ENCODE data around the gene ACTR1A. TPM values are rescaled to one million over a fixed set of nuclear protein-coding genes. Genes with fewer than 3 reads are reported as not detected.
A peak's percentile ranks its signal among the peaks of the same experiment; 100 is the strongest.

Gene ACTR1A
- total RNA-seq: 100 to 1,000 TPM in 1 of 5 donors, 10 to 100 TPM in 4; 46.9 to 277 (median 64.3) TPM
- 10 to 100 TPM; 41.5 to 60.7 (median 43.9) TPM for polyA plus RNA-seq
- long read RNA-seq, donor 1, transcript ACTR1A-201 (11 exons, 2,829 nt): major isoform, 5 of 10 reads
- long read RNA-seq, donor 1, partial matches to known transcripts: 5 of 10 reads
- long read RNA-seq, donor 1, other reads (novel, unspliced or antisense): 0 of 10 reads
- long read RNA-seq, donor 2, partial matches to known transcripts: 7 of 11 reads
- long read RNA-seq, donor 2, other reads (novel, unspliced or antisense): 0 of 11 reads
- long read RNA-seq, donor 3, transcript ACTR1A-201 (11 exons, 2,829 nt): major isoform, 5 of 6 reads
- long read RNA-seq, donor 3, partial matches to known transcripts: 0 of 6 reads
- long read RNA-seq, donor 3, other reads (novel, unspliced or antisense): 0 of 6 reads
- long read RNA-seq, donor 4, partial matches to known transcripts: 0 of 1 reads
- long read RNA-seq, donor 4, other reads (novel, unspliced or antisense): 0 of 1 reads
- long read RNA-seq, donor 5, transcript ACTR1A-201 (11 exons, 2,829 nt): major isoform, 12 of 12 reads
- long read RNA-seq, donor 5, partial matches to known transcripts: 0 of 12 reads
- long read RNA-seq, donor 5, other reads (novel, unspliced or antisense): 0 of 12 reads
- long read RNA-seq, donor 6, transcript ACTR1A-201 (11 exons, 2,829 nt): major isoform, 15 of 30 reads
- long read RNA-seq, donor 6, partial matches to known transcripts: 14 of 30 reads
- long read RNA-seq, donor 6, other reads (novel, unspliced or antisense): 0 of 30 reads
- long read RNA-seq, donor 7, transcript ACTR1A-201 (11 exons, 2,829 nt): major isoform, 18 of 19 reads
- long read RNA-seq, donor 7, partial matches to known transcripts: 0 of 19 reads
- long read RNA-seq, donor 7, other reads (novel, unspliced or antisense): 0 of 19 reads
- long read RNA-seq, donor 8, transcript ACTR1A-201 (11 exons, 2,829 nt): major isoform, 7 of 21 reads
- long read RNA-seq, donor 8, partial matches to known transcripts: 13 of 21 reads
- long read RNA-seq, donor 8, other reads (novel, unspliced or antisense): 0 of 21 reads
- long read RNA-seq, donor 9, transcript ACTR1A-201 (11 exons, 2,829 nt): major isoform, 10 of 16 reads
- long read RNA-seq, donor 9, partial matches to known transcripts: 6 of 16 reads
- long read RNA-seq, donor 9, other reads (novel, unspliced or antisense): 0 of 16 reads
- long read RNA-seq, donor 10, transcript ACTR1A-201 (11 exons, 2,829 nt): major isoform, 5 of 5 reads
- long read RNA-seq, donor 10, partial matches to known transcripts: 0 of 5 reads
- long read RNA-seq, donor 10, other reads (novel, unspliced or antisense): 0 of 5 reads

DNA sequence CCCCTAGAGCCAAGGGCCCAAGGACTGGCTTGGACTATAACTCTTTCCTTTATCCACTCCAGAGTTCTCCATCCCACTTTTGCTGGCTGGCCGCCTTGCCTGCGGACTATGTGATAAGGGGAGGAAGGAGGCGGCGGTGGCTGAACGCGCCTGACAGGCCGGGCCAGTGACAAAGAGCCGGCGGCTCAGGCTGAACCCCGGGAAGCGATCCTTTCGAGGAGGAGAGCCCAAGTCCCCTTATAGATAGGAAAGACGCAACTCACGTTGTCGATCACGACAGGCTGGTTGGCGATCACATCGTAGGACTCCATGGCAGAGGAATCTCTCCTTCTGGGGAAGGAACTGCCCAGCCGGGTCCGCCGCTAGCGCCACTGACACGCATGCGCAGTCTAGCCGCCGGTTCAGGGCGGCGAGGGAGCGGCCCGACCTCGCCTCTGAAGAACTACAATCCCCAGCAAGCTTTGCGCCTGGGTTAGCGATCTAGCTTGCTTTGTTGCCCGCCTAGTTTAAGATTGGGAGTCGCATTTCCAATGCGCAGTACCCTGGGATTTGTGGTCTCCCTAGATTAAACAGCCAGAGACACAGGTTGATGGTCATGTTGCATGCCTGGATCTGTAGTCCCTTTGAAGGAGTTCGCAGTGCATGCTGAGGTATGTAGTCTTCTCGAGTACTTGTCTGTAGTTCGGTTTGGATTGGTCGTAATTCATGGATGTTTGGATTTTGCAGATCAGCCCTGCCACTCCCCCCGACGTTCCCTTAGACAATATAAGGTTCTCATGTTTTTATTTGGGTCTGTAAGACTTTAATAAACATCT lies at the start of gene ACTR1A:
ACTR1A (minus strand) TSS at position 376 of the 815 bp plus-strand sequence; CDS start at position 311, 65 bp downstream.
- Histone ChIP-seq H3K27ac (peak within 1 kb of the TSS; percentile 88 to 96 (median 95)), H3K36me3 (peaks cover 0 to 6% (median 0%) of the 10 kb centered on the region in 4 donors), H3K4me3 (peak within 1 kb of the TSS; percentile 67 to 100 (median 96)), H3K4me1 (peaks cover 14 to 81% (median 63%) of the 10 kb centered on the region in 4 donors), H3K27me3 (no peaks in the 10 kb centered on the region), H3K9me3 (no peaks in the 10 kb centered on the region)
- peak; percentile 97 to 99 for DNase-seq
- 0% methylated on average over 34 to 42 of the region's 42 CpGs for WGBS, 5 donors
- TF ChIP-seq CTCF (IDR thresholded peaks at IDR 0.05) (peak in 1 of 7 experiments; percentile 12), POLR2AphosphoS5 (IDR thresholded peaks at IDR 0.05) (peak; percentile 64 to 91 (median 89)), POLR2A (IDR thresholded peaks at IDR 0.05) (peak in 2 of 4 donors; percentile 49 to 51), EP300 (IDR thresholded peaks at IDR 0.05) (no peak)
- intact Hi-C loops (cut with DNase I; ENCODE audit: low total_unique reads): no loop called here

GRCh38 chr10:102550636-102551210 lies 48.2 kb upstream of the ACTR1A start:
- Histone ChIP-seq H3K4me3 (no peak overlapping the region), H3K9me3 (no peaks in the 10 kb centered on the region), H3K27me3 (no peaks in the 10 kb centered on the region), H3K27ac (no peak overlapping the region), H3K4me1 (peaks cover 0 to 16% (median 6%) of the 10 kb centered on the region in 4 donors), H3K36me3 (peaks cover 9 to 28% (median 25%) of the 10 kb centered on the region in 4 donors)
- DNase-seq: no peak
- 96 to 99% (median 98%) methylated on average over 9 of the region's 9 CpGs for WGBS, 5 donors
- intact Hi-C loops (cut with DNase I; ENCODE audit: low total_unique reads): no loop called here
- no peak for TF ChIP-seq EP300 (IDR thresholded peaks at IDR 0.05)
- no peak for TF ChIP-seq POLR2AphosphoS5 (IDR thresholded peaks at IDR 0.05)
- no peak for TF ChIP-seq CTCF (IDR thresholded peaks at IDR 0.05)
- TF ChIP-seq POLR2A (IDR thresholded peaks at IDR 0.05): no peak

DNA sequence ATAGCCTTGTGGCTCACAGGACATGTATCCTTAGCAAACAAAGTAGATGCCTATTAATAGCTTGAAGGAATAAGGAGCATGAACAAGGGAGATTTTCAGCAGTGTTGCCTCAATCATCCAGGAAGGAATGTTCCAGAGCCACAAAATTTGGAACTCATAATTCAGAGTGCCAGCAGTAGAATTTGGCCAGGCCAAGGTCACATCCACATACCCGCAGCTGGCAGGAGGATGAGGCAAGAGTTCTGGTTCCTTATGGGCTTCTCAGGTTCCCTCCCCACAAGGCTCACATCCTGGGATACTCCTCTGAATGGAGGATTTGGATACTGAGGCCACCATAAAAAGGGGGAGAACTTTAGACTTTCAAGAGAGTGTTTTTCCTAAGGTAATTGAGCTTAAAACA lies 47.0 kb upstream of the ACTR1A start:
- DNase-seq: no peak

More for the DNA sequence above, 47.0 kb upstream of the ACTR1A start:
- peaks cover 0 to 17% (median 7%) of the 10 kb centered on the region in 4 donors for H3K4me1 ChIP-seq
- H3K27ac ChIP-seq: no peak overlapping the region
- no peaks in the 10 kb centered on the region for H3K27me3 ChIP-seq
- no peak overlapping the region for H3K4me3 ChIP-seq
- no peak for TF ChIP-seq CTCF (IDR thresholded peaks at IDR 0.05)
- TF ChIP-seq POLR2A (IDR thresholded peaks at IDR 0.05): no peak
- TF ChIP-seq POLR2AphosphoS5 (IDR thresholded peaks at IDR 0.05): no peak
- no peak for TF ChIP-seq EP300 (IDR thresholded peaks at IDR 0.05)
- 82 to 100% (median 92%) methylated on average over 1 of the region's 1 CpG for WGBS, 5 donors
- no peaks in the 10 kb centered on the region for H3K9me3 ChIP-seq
- intact Hi-C loops (cut with DNase I; ENCODE audit: low total_unique reads): no loop called here
- H3K36me3 ChIP-seq: peaks cover 9 to 28% (median 25%) of the 10 kb centered on the region in 4 donors
